ENCODE results near the gene MPRIP.

DNA sequence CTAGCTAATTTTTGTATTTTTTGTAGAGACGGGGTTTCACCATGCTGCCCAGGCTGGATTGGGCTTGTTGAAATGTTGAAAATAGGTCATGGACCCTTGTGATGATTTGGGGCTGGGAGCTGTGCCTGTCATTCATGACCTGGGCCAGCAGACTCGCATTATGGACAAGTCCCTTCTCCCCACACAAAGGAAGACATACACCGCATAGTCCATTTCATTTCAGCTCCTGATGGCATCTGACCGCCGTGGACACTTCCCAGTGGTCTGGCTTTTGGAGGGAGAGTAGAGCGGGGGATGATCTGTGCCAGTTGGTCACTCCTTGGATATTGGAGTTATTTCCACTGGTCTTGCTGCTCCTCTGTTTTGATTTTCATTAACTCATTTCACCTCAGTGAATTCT is 34.8 kb downstream of the MPRIP start:
- TF ChIP-seq POLR2A (IDR thresholded peaks at IDR 0.05): no peak
- TF ChIP-seq, protein P1, sequence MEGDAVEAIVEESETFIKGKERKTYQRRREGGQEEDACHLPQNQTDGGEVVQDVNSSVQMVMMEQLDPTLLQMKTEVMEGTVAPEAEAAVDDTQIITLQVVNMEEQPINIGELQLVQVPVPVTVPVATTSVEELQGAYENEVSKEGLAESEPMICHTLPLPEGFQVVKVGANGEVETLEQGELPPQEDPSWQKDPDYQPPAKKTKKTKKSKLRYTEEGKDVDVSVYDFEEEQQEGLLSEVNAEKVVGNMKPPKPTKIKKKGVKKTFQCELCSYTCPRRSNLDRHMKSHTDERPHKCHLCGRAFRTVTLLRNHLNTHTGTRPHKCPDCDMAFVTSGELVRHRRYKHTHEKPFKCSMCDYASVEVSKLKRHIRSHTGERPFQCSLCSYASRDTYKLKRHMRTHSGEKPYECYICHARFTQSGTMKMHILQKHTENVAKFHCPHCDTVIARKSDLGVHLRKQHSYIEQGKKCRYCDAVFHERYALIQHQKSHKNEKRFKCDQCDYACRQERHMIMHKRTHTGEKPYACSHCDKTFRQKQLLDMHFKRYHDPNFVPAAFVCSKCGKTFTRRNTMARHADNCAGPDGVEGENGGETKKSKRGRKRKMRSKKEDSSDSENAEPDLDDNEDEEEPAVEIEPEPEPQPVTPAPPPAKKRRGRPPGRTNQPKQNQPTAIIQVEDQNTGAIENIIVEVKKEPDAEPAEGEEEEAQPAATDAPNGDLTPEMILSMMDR (IDR thresholded peaks at IDR 0.05): no peak
